K562 (cell line): ENCODE data around the gene PPM1D. TPM values are rescaled to one million over a fixed set of nuclear protein-coding genes. Genes with fewer than 3 reads are reported as not detected.

Experiments used
- BCOR ChIP-seq: fragments of 450-650 bp; IDR thresholded peaks from 2 replicates; pipeline ENCODE4 v1.6.1; 2016
- E2F6 ChIP-seq, 2 experiments: IDR thresholded peaks; 2 replicates each; pipeline ENCODE4 v1.6.1; 2011; ENCODE audit warnings: borderline replicate concordance in 1 of 2, control low read depth in 1 of 2, low read depth in 1 of 2, low read length in 1 of 2, mild to moderate bottlenecking in 1 of 2, mixed read lengths in 1 of 2, moderate library complexity in 1 of 2; ENCODE audit not compliant: insufficient read depth in 1 of 2, insufficient read length in 1 of 2, poor library complexity in 1 of 2, severe bottlenecking in 1 of 2; ENCODE audit errors: extremely low read depth in 1 of 2
- ELK1 ChIP-seq: sonication (generic); formaldehyde crosslinking; IDR thresholded peaks from 2 replicates; pipeline ENCODE4 v1.8.1; 2022; ENCODE audit warnings: missing genetic modification reagents
- GABPA ChIP-seq: fragments of 200-800 bp; sonication (Bioruptor generic); conservative IDR thresholded peaks from 2 replicates; pipeline ENCODE4 v1.6.1; 2016; ENCODE audit warnings: low read depth, missing genetic modification characterization, missing compliant biosample characterization
- HNRNPLL ChIP-seq: fragments of 200-400 bp; formaldehyde crosslinking; IDR thresholded peaks from 2 replicates; pipeline ENCODE4 v1.6.1; 2017; ENCODE audit warnings: low read length, low read depth, mild to moderate bottlenecking; ENCODE audit not compliant: poor library complexity, severe bottlenecking
- NR1H2 ChIP-seq: sonication (generic); formaldehyde crosslinking; IDR thresholded peaks from 2 replicates; pipeline ENCODE4 v1.4.0; 2020; ENCODE audit warnings: mild to moderate bottlenecking, missing genetic modification reagents
- NRF1 ChIP-seq, 2 experiments: fragments of 450-650 bp; IDR thresholded peaks in 1 of 2; conservative IDR thresholded peaks in 1 of 2; 2 replicates each; pipeline ENCODE4 v1.6.1; 2014; ENCODE audit warnings: mild to moderate bottlenecking in 2 of 2
- PREB ChIP-seq: sonication (generic); formaldehyde crosslinking; IDR thresholded peaks from 2 replicates; pipeline ENCODE4 v1.8.1; 2023; ENCODE audit warnings: mild to moderate bottlenecking, missing genetic modification reagents
- PTTG1 ChIP-seq: fragments of 450-650 bp; IDR thresholded peaks from 2 replicates; pipeline ENCODE4 v1.6.1; 2016; ENCODE audit warnings: low read depth, mild to moderate bottlenecking, missing genetic modification characterization, missing compliant biosample characterization
- TCF7 ChIP-seq: sonication (generic); IDR thresholded peaks from 2 replicates; pipeline ENCODE4 v1.6.1; 2016; ENCODE audit warnings: antibody characterized with exemption, borderline replicate concordance
- TEAD2 ChIP-seq: fragments of 450-650 bp; IDR thresholded peaks from 2 replicates; pipeline ENCODE4 v1.6.1; 2016; ENCODE audit warnings: missing genetic modification characterization, control low read depth, missing compliant biosample characterization
- TFAM ChIP-seq: fragments of 250-450 bp; sonication (Bioruptor Pico); conservative IDR thresholded peaks from 2 replicates; pipeline ENCODE4 v1.5.0; 2021; ENCODE audit warnings: mild to moderate bottlenecking, moderate library complexity
- THAP12 ChIP-seq: fragments of 250-450 bp; sonication (Bioruptor Pico); IDR thresholded peaks from 2 replicates; pipeline ENCODE4 v1.9.0; 2021; ENCODE audit warnings: mild to moderate bottlenecking, inconsistent platforms
- ZNF644 ChIP-seq: fragments of 200-800 bp; sonication (Bioruptor generic); IDR thresholded peaks from 2 replicates; pipeline ENCODE4 v1.6.1; 2016; ENCODE audit warnings: low read depth, missing genetic modification characterization, missing compliant biosample characterization
- polyA plus RNA-seq, 8 experiments: library from polyadenylated mRNA; depleted of rRNA in 4 of 8; stranded (reverse) in 5 of 8; unstranded in 3 of 8; fragments of >200 nt; fragmentation: Nextera tagmentation in 2 of 8; fragmentation: Illumina TruSeq in 1 of 8; extraction: Ambion mirVana in 2 of 8; extraction: Trizol in 1 of 8; gene quantifications; 2 replicates each; pipeline versions ENCODE4 v1.2.1 to v1.2.3, GENCODE V29; 2011 to 2014; ENCODE audit warnings: inconsistent platforms in 1 of 8, missing spikeins in 1 of 8
- total RNA-seq, 7 experiments: library from RNA; depleted of rRNA in 6 of 7; stranded (reverse); fragments of >200 nt in 6 of 7; fragmentation: Illumina TruSeq in 2 of 7; extraction: Trizol in 2 of 7; gene quantifications; 2 replicates each; pipeline versions ENCODE4 v1.2.1 to v1.2.3, GENCODE V29; 2011 to 2021; ENCODE audit warnings: low replicate concordance in 1 of 7
- TF ChIP-seq, protein P1 (sequence below): fragments of 450-650 bp; IDR thresholded peaks from 2 replicates; pipeline ENCODE4 v1.6.1; 2016
- TF ChIP-seq, protein P2 (sequence below): fragments of 450-650 bp; IDR thresholded peaks from 2 replicates; pipeline ENCODE4 v1.6.1; 2017; ENCODE audit warnings: antibody characterized with exemption

Gene PPM1D
- total and polyA plus RNA-seq, 9 of the 15 experiments (the other 6 are each of a cell fraction or from before 2014, with no cell fraction given): 2.1 to 19.0 (median 7.8) TPM

DNA sequence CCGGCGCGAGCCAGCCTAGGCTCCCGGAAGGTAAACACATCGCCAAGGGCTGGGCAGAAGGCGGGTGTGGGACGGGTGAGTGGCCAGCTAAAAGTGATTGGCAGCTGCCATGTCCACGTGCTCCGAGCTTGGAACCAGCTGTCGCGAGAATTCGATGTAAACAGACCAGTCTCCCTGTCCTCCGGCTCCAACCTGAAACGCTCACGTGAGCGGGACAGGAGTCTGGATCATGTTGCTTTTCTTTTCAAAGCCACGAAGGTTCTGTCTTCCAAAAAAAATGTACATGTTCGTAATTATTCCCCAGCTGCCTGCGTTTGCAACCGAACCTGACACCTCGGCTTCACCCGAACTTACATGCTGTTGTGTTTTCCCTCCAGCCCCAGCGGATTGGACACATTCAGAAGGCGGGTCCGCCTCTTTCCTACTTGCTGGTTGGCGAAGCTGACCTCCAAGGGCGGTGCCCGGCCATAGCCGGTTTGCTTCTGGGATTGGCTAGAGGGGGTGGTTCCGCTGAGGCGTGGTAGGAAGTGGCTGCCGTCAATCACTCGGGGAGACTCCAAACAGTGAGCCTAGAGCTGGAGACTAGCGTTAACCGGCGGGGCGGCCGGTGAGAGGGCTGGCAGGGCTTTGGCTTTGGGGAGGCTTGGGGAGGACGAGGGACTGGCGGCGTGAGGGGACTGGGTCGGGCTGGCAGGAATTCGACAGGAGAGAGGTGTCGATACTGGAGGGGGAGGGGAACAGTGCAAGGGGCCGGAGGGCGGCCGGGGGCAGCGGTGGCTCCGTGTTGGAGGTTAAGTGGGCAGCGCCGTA lies 77.5 kb downstream of the PPM1D start, which contains the start of gene BCAS3 (continued):
- TF ChIP-seq, protein P1, sequence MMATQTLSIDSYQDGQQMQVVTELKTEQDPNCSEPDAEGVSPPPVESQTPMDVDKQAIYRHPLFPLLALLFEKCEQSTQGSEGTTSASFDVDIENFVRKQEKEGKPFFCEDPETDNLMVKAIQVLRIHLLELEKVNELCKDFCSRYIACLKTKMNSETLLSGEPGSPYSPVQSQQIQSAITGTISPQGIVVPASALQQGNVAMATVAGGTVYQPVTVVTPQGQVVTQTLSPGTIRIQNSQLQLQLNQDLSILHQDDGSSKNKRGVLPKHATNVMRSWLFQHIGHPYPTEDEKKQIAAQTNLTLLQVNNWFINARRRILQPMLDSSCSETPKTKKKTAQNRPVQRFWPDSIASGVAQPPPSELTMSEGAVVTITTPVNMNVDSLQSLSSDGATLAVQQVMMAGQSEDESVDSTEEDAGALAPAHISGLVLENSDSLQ: peak; percentile 99
- TF ChIP-seq PTTG1: no peak
- TF ChIP-seq PREB (CRISPR knock-in tag): no peak
- TF ChIP-seq TFAM (CRISPR knock-in tag): no peak
- TF ChIP-seq HNRNPLL: no peak
- TF ChIP-seq E2F6 (IDR thresholded peaks at IDR 0.05; ENCODE audit: borderline replicate concordance in 1 of 2, extremely low read depth in 1 of 2, insufficient read depth in 1 of 2, insufficient read length in 1 of 2, low read depth in 1 of 2, low read length in 1 of 2, poor library complexity in 1 of 2, severe bottlenecking in 1 of 2): peak; percentile 91 to 93
- no peak for TF ChIP-seq TEAD2
- no peak for TF ChIP-seq ELK1 (CRISPR knock-in tag)
- TF ChIP-seq NR1H2 (CRISPR knock-in tag): no peak
- TF ChIP-seq TCF7: no peak
- no peak for TF ChIP-seq THAP12 (CRISPR knock-in tag)
- TF ChIP-seq ZNF644 (tag): no peak
- TF ChIP-seq, protein P2, sequence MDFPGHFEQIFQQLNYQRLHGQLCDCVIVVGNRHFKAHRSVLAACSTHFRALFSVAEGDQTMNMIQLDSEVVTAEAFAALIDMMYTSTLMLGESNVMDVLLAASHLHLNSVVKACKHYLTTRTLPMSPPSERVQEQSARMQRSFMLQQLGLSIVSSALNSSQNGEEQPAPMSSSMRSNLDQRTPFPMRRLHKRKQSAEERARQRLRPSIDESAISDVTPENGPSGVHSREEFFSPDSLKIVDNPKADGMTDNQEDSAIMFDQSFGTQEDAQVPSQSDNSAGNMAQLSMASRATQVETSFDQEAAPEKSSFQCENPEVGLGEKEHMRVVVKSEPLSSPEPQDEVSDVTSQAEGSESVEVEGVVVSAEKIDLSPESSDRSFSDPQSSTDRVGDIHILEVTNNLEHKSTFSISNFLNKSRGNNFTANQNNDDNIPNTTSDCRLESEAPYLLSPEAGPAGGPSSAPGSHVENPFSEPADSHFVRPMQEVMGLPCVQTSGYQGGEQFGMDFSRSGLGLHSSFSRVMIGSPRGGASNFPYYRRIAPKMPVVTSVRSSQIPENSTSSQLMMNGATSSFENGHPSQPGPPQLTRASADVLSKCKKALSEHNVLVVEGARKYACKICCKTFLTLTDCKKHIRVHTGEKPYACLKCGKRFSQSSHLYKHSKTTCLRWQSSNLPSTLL: no peak
- TF ChIP-seq GABPA: peak; percentile 94
- peak; percentile 47; the same call in 1 of the 2 replicates for TF ChIP-seq BCOR
- peak; percentile 42 to 59 for TF ChIP-seq NRF1 (conservative IDR thresholded peaks at IDR 0.05 in 1 of 2, IDR thresholded peaks at IDR 0.05 in 1 of 2)
